ENCODE data around the gene SHPK. TPM values are rescaled to one million over a fixed set of nuclear protein-coding genes. Genes with fewer than 3 reads are reported as not detected.
"Not testable (repeated sequence)": the region's sequence is repeated elsewhere in the genome, so short reads cannot be mapped to it uniquely, and the experiment has no call there.

Gene SHPK
- total RNA-seq, 3 donors from 2014 or later = 13.9 to 27.8 (median 19.0) TPM

DNA sequence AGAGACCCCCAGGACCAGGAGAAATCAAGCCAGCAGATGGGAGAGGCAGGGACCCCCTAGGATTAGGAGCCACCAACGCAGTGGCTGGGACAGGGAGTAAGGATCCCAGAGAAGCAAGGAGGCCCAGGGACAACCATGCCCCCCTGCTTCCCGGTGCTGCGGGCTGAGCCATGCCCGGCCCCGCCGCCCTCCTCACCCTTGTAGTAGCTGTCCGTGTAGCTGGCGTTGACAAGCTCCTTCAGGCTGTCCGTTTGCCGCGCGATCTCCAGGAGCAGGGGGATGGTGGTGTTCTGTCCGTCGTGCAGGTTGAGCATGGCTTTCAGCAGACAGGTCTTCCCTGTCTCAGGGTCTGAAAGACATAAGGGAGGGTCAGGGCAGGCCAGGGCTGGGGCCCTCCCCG is 45.3 kb downstream of the SHPK start:
- TF ChIP-seq, protein P1, sequence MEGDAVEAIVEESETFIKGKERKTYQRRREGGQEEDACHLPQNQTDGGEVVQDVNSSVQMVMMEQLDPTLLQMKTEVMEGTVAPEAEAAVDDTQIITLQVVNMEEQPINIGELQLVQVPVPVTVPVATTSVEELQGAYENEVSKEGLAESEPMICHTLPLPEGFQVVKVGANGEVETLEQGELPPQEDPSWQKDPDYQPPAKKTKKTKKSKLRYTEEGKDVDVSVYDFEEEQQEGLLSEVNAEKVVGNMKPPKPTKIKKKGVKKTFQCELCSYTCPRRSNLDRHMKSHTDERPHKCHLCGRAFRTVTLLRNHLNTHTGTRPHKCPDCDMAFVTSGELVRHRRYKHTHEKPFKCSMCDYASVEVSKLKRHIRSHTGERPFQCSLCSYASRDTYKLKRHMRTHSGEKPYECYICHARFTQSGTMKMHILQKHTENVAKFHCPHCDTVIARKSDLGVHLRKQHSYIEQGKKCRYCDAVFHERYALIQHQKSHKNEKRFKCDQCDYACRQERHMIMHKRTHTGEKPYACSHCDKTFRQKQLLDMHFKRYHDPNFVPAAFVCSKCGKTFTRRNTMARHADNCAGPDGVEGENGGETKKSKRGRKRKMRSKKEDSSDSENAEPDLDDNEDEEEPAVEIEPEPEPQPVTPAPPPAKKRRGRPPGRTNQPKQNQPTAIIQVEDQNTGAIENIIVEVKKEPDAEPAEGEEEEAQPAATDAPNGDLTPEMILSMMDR (IDR thresholded peaks at IDR 0.05) = no peak
- ATAC-seq (no peak), DNase-seq (no peak)
- no peaks in the 10 kb centered on the region for H3K4me1 ChIP-seq (ENCODE audit: low read depth)
- H3K4me3 ChIP-seq = no peak overlapping the region
- intact Hi-C loops (cut with DNase I, micrococcal nuclease) = no loop called here
- no peaks in the 10 kb centered on the region for H3K36me3 ChIP-seq (ENCODE audit: low read depth)
- no peaks in the 10 kb centered on the region for H3K9me3 ChIP-seq

DNA sequence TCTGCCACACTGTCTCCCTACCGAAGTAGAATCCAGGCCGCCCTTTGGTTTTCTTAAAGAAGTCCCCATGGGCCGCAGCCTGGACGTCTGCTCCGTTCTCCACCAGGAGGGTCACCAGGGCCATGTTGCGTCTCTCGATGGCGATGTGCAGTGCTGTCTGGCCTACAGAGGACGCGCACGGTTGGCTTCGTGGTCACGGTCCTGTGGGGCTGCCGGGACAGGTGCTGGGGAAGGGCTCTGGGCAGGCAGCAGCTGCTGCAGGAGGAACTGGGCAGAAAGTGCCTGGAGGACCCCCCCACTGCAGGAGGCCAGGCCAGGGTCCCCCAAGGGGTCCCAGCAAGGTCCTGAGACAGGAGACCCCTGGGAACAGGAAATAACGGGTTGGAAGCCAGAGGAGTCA is 45.8 kb downstream of the SHPK start:
- DNase-seq (no peak), ATAC-seq (no peak)
- TF ChIP-seq, protein P1 (IDR thresholded peaks at IDR 0.05) = no peak
- Histone ChIP-seq H3K9me3 (no peaks in the 10 kb centered on the region), H3K4me1 (ENCODE audit: low read depth) (no peaks in the 10 kb centered on the region), H3K4me3 (no peak overlapping the region), H3K36me3 (ENCODE audit: low read depth) (no peaks in the 10 kb centered on the region)
- intact Hi-C loops (cut with DNase I, micrococcal nuclease) = no loop called here

GRCh38 chr17:3589784-3590183 is 46.3 kb downstream of the SHPK start:
- no peaks in the 10 kb centered on the region for H3K9me3 ChIP-seq
- TF ChIP-seq, protein P1 (IDR thresholded peaks at IDR 0.05) = no peak
- intact Hi-C loops (cut with DNase I, micrococcal nuclease) = no loop called here
- H3K36me3 ChIP-seq (ENCODE audit: low read depth) = no peaks in the 10 kb centered on the region
- no peaks in the 10 kb centered on the region for H3K4me1 ChIP-seq (ENCODE audit: low read depth)
- no peak for ATAC-seq
- DNase-seq = no peak
- H3K4me3 ChIP-seq = no peak overlapping the region

- TF ChIP-seq, protein P1 (IDR thresholded peaks at IDR 0.05) = no peak
- DNase-seq (no peak), ATAC-seq (no peak)
- H3K9me3 ChIP-seq = no peaks in the 10 kb centered on the region
- intact Hi-C loops (cut with DNase I, micrococcal nuclease) = no loop called here
- H3K36me3 ChIP-seq (ENCODE audit: low read depth) = no peaks in the 10 kb centered on the region
- H3K4me3 ChIP-seq = no peak overlapping the region
- H3K4me1 ChIP-seq (ENCODE audit: low read depth) = no peaks in the 10 kb centered on the region
These were observed 50.2 kb downstream of the SHPK start for GRCh38 chr17:3585826-3586225.

DNA sequence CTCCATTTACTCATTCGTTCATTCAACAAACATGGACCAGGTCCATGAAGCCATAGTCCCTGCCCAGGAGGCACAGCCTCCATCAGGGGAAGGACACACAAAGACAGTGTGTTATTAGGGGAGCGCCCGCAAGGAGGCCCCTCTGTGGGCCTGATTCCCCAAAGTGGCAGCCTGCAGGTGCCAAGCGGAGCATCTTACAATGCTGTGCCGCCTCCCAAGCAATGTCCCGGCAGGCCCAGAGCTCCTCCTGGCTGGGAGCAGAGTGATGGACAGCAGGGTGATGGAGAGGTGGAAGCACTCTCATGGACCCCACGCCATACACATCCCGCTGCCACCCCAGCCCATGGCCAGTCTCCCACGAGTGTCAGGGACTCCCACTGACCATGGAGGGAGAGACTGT is 52.6 kb downstream of the SHPK start:
- intact Hi-C loops (cut with DNase I, micrococcal nuclease) = no loop called here
- TF ChIP-seq, protein P1 (IDR thresholded peaks at IDR 0.05) = no peak
- Histone ChIP-seq H3K9me3 (no peaks in the 10 kb centered on the region), H3K36me3 (ENCODE audit: low read depth) (no peaks in the 10 kb centered on the region), H3K4me1 (ENCODE audit: low read depth) (no peaks in the 10 kb centered on the region), H3K4me3 (no peak overlapping the region)
- DNase-seq (no peak), ATAC-seq (no peak)

DNA sequence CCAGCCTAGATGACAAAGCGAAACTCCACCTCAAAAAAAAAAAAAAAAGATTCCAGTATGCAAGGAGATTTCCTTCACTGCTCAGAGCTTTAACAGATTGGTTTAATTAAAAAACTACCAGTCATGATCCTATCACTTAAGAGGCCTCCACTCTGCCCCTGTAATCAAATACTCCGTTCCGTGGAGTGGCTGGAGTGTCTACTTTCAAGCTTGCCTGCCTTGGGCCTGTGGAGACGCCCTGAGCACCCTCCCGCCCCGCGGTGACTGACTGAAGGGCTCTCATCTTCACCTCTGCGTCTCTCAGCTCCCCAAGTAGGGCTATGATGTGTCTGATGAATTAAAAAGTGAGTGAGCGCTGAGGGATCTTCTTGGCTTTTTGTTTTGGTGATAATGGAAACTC is 53.1 kb downstream of the SHPK start:
- TF ChIP-seq, protein P1 (IDR thresholded peaks at IDR 0.05) = no peak
- Histone ChIP-seq H3K4me1 (ENCODE audit: low read depth) (no peaks in the 10 kb centered on the region), H3K9me3 (no peaks in the 10 kb centered on the region), H3K36me3 (ENCODE audit: low read depth) (no peaks in the 10 kb centered on the region), H3K4me3 (no peak overlapping the region)
- DNase-seq (no peak), ATAC-seq (no peak)
- intact Hi-C loops (cut with DNase I, micrococcal nuclease) = no loop called here

DNA sequence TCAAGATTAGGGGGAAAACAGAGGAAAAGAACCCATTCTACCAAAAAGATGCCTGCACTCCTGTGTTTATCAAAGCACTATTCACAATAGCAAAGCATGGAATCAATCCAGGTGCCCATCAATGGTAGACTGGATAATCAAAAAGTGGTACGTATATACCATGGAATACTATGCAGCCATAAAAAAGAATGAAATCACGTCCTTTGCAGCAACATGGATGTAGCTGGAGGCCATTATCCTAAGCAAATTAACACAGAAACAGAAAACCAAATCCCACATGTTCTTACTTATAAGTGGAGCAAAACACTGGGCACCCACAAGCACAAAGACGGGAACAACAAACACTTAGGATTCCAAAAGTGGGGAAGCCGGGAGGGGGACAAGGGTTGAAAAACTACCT is 57.4 kb downstream of the SHPK start:
- H3K4me1 ChIP-seq (ENCODE audit: low read depth); H3K36me3 ChIP-seq (ENCODE audit: low read depth); ATAC-seq; H3K9me3 ChIP-seq; H3K4me3 ChIP-seq; intact Hi-C loops (cut with DNase I, micrococcal nuclease); DNase-seq: not testable (repeated sequence)

Data from mucosa of descending colon (tissue), 3 donors.